ENCODE data around the gene FAM83F. TPM values are rescaled to one million over a fixed set of nuclear protein-coding genes. Genes with fewer than 3 reads are reported as not detected.

The FAM83F gene
- total RNA-seq, 1 experiment from 2014 or later = 21.0 TPM

- Mint-ChIP-seq H3K4me3 (ENCODE audit: low read depth, unreplicated experiment) (no peak overlapping the region), H3K9me3 (ENCODE audit: low read depth, unreplicated experiment) (no peaks in the 10 kb centered on the region)
These were observed 21.1 kb upstream of the FAM83F start for GRCh38 chr22:39973656-39974055.

GRCh38 chr22:39974065-39974464 is 20.7 kb upstream of the FAM83F start:
- H3K27ac Mint-ChIP-seq (ENCODE audit: unreplicated experiment) = no peak overlapping the region
- H3K4me3 Mint-ChIP-seq (ENCODE audit: low read depth, unreplicated experiment) = no peak overlapping the region
- DNase-seq = no peak
- peaks cover 89% of the 10 kb centered on the region for H3K27me3 Mint-ChIP-seq (ENCODE audit: unreplicated experiment)
- CTCF ChIA-PET = no interaction called here
- intact Hi-C loops (cut with micrococcal nuclease; ENCODE audit: unreplicated experiment) = no loop called here
- TF ChIP-seq CTCF (IDR thresholded peaks at IDR 0.05; ENCODE audit: unreplicated experiment) = no peak
- no peaks in the 10 kb centered on the region for H3K9me3 Mint-ChIP-seq (ENCODE audit: low read depth, unreplicated experiment)
- no peaks in the 10 kb centered on the region for H3K36me3 Mint-ChIP-seq (ENCODE audit: insufficient read depth, unreplicated experiment)
- no TSS peak for BruUV-seq (replicated peaks)
- no peaks in the 10 kb centered on the region for H3K4me1 Mint-ChIP-seq (ENCODE audit: low read depth, unreplicated experiment)

More at GRCh38 chr22:39973656-39974055, 21.1 kb upstream of the FAM83F start:
- H3K27ac Mint-ChIP-seq (ENCODE audit: unreplicated experiment) = no peak overlapping the region
- BruUV-seq (replicated peaks) = no TSS peak
- intact Hi-C loops (cut with micrococcal nuclease; ENCODE audit: unreplicated experiment) = no loop called here
- H3K27me3 Mint-ChIP-seq (ENCODE audit: unreplicated experiment) = peaks cover 89% of the 10 kb centered on the region
- CTCF ChIA-PET = no interaction called here
- H3K4me1 Mint-ChIP-seq (ENCODE audit: low read depth, unreplicated experiment) = no peaks in the 10 kb centered on the region
- no peak for DNase-seq
- no peak for TF ChIP-seq CTCF (IDR thresholded peaks at IDR 0.05; ENCODE audit: unreplicated experiment)
- no peaks in the 10 kb centered on the region for H3K36me3 Mint-ChIP-seq (ENCODE audit: insufficient read depth, unreplicated experiment)

- no peak overlapping the region for H3K4me3 Mint-ChIP-seq (ENCODE audit: low read depth, unreplicated experiment)
- H3K27me3 Mint-ChIP-seq (ENCODE audit: unreplicated experiment) = peaks cover 79% of the 10 kb centered on the region
- no peak for TF ChIP-seq CTCF (IDR thresholded peaks at IDR 0.05; ENCODE audit: unreplicated experiment)
- H3K36me3 Mint-ChIP-seq (ENCODE audit: insufficient read depth, unreplicated experiment) = no peaks in the 10 kb centered on the region
- H3K4me1 Mint-ChIP-seq (ENCODE audit: low read depth, unreplicated experiment) = no peaks in the 10 kb centered on the region
- DNase-seq = no peak
- no peak overlapping the region for H3K27ac Mint-ChIP-seq (ENCODE audit: unreplicated experiment)
- intact Hi-C loops (cut with micrococcal nuclease; ENCODE audit: unreplicated experiment) = no loop called here
- CTCF ChIA-PET = no interaction called here
- BruUV-seq (replicated peaks) = no TSS peak
- no peaks in the 10 kb centered on the region for H3K9me3 Mint-ChIP-seq (ENCODE audit: low read depth, unreplicated experiment)
These were observed 15.7 kb upstream of the FAM83F start for GRCh38 chr22:39979048-39979447.

- no TSS peak for BruUV-seq (replicated peaks)
- Mint-ChIP-seq H3K4me1 (ENCODE audit: low read depth, unreplicated experiment) (no peaks in the 10 kb centered on the region), H3K36me3 (ENCODE audit: insufficient read depth, unreplicated experiment) (no peaks in the 10 kb centered on the region), H3K27ac (ENCODE audit: unreplicated experiment) (no peak overlapping the region), H3K9me3 (ENCODE audit: low read depth, unreplicated experiment) (no peaks in the 10 kb centered on the region), H3K4me3 (ENCODE audit: low read depth, unreplicated experiment) (no peak overlapping the region), H3K27me3 (ENCODE audit: unreplicated experiment) (peaks cover 79% of the 10 kb centered on the region)
- CTCF ChIA-PET = no interaction called here
- intact Hi-C loops (cut with micrococcal nuclease; ENCODE audit: unreplicated experiment) = no loop called here
- no peak for DNase-seq
- no peak for TF ChIP-seq CTCF (IDR thresholded peaks at IDR 0.05; ENCODE audit: unreplicated experiment)
These were observed 15.3 kb upstream of the FAM83F start for GRCh38 chr22:39979458-39979857.

Measured in Calu3 (cell line).